Uterus (tissue), 2 donors: ENCODE results near the gene PDE8A.

Experiments used
- POLR2A ChIP-seq, 2 donors: fragments of 450-650 bp; IDR thresholded peaks; one replicate each; pipeline ENCODE4 v1.6.1; 2016; ENCODE audit warnings: antibody characterized with exemption in 2 of 2, mild to moderate bottlenecking in 1 of 2, moderate library complexity in 1 of 2
- TF ChIP-seq, protein P1 (sequence below), 4 experiments: fragments of 200-600 bp in 2 of 4; fragments of 450-650 bp in 2 of 4; sonication (generic) in 2 of 4; IDR thresholded peaks; one replicate each; pipeline ENCODE4 v1.5.1; 2016 to 2019; ENCODE audit warnings: antibody characterized with exemption in 4 of 4, mild to moderate bottlenecking in 2 of 4, moderate library complexity in 1 of 4

DNA sequence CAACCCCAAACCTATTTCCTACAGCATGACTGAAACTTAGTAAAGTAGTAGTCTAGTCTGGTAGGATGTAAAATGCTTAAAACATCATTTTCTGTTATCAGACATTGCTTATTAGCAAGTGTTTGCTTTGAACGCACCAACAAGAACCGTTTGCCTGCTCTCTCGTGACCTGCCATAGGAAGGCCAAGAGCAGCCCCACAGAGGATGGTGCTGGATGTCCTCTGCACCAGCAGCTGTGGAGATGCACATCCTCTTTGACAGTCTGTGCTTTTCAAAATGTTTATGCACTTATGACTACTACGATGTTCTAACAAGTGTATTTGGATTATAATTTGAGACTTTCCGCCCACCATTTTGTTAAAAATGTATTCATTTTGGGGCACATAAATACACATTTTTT is 59.6 kb downstream of the PDE8A start:
- TF ChIP-seq, protein P1, sequence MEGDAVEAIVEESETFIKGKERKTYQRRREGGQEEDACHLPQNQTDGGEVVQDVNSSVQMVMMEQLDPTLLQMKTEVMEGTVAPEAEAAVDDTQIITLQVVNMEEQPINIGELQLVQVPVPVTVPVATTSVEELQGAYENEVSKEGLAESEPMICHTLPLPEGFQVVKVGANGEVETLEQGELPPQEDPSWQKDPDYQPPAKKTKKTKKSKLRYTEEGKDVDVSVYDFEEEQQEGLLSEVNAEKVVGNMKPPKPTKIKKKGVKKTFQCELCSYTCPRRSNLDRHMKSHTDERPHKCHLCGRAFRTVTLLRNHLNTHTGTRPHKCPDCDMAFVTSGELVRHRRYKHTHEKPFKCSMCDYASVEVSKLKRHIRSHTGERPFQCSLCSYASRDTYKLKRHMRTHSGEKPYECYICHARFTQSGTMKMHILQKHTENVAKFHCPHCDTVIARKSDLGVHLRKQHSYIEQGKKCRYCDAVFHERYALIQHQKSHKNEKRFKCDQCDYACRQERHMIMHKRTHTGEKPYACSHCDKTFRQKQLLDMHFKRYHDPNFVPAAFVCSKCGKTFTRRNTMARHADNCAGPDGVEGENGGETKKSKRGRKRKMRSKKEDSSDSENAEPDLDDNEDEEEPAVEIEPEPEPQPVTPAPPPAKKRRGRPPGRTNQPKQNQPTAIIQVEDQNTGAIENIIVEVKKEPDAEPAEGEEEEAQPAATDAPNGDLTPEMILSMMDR (IDR thresholded peaks at IDR 0.05) = no peak
- no peak for TF ChIP-seq POLR2A (IDR thresholded peaks at IDR 0.05)
